ENCODE results near the gene HELZ.

Gene HELZ

DNA sequence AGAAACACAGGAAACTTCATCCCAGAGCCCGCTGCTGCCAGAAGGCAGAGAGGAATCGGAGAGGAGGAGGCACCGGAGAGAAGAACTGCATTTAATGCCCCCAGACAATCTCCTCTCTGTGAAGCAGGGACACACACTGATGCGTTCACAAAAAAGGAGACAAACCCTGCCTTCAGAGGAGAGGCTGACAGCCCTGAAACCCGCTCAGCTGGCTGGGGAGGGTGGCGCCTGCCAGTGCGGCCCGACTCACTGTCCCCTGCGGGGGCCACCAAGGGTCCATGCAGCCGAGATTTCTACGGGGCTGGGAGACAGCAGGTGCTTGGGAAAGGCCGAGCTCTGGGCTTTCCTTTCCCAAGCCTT lies 222.6 kb downstream of the HELZ start:
- H3K4me3 ChIP-seq (ENCODE audit: low read length): no peak overlapping the region
- TF ChIP-seq, protein P1, sequence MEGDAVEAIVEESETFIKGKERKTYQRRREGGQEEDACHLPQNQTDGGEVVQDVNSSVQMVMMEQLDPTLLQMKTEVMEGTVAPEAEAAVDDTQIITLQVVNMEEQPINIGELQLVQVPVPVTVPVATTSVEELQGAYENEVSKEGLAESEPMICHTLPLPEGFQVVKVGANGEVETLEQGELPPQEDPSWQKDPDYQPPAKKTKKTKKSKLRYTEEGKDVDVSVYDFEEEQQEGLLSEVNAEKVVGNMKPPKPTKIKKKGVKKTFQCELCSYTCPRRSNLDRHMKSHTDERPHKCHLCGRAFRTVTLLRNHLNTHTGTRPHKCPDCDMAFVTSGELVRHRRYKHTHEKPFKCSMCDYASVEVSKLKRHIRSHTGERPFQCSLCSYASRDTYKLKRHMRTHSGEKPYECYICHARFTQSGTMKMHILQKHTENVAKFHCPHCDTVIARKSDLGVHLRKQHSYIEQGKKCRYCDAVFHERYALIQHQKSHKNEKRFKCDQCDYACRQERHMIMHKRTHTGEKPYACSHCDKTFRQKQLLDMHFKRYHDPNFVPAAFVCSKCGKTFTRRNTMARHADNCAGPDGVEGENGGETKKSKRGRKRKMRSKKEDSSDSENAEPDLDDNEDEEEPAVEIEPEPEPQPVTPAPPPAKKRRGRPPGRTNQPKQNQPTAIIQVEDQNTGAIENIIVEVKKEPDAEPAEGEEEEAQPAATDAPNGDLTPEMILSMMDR (conservative IDR thresholded peaks at IDR 0.05; ENCODE audit: low read depth, low read length): no peak
- DNase-seq (ENCODE audit: low read depth): no peak

DNA sequence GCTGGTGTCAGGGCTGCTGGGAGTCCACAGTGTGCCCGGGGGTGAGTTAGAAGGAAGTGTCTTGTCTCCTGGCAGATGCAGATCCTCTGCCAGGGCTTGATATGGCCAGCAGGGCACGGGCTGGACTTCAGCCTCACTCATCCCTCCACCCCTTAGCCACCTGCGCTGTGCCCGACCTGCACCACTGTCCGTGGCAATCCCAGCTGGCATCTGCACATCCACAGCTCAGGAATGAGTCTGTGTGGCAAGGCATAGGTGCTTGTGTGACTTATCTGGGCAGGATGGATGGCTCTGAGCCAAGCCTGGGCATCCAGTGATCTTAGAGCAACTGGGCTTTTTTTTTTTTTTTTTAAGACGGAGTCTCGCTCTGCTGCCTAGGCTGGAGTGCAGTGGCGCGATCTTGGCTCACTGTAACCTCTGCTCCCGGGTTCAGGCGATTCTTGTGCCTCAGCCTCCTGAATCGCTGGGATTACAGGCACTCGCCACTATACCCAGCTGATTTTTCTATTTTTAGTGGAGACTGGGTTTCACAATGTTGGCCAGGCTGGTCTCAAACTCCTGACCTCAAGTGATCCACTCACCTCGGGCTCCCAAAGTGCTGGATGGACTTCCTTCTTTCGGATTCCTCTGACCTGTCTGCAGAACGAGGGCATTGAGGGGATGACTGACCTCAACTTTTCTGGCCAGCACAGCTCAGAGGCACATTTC lies 223.1 kb downstream of the HELZ start:
- TF ChIP-seq, protein P1 (conservative IDR thresholded peaks at IDR 0.05; ENCODE audit: low read depth, low read length): no peak
- no peak overlapping the region for H3K4me3 ChIP-seq (ENCODE audit: low read length)
- DNase-seq (ENCODE audit: low read depth): no peak

DNA sequence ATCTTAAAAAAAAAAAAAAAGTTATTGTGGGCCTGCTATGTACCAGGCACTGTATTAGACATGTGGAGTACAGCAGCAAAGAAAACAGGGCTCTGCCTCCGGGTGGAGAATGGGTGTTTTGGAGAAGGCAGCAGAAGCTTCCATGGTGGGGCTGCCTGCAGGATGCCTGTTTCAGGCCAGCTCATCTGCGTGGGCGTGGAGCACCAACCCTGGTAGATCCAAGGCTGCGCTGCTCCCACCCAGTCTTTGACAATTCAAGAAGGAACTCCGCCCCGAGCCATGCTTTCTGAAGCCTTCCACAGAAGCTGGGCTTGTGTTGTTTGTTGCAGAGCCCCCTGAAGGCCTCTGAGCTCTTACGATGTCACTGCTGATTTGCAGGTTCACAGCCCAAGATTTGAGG lies 223.8 kb downstream of the HELZ start:
- DNase-seq (ENCODE audit: low read depth): no peak
- no peak overlapping the region for H3K4me3 ChIP-seq (ENCODE audit: low read length)
- TF ChIP-seq, protein P1 (conservative IDR thresholded peaks at IDR 0.05; ENCODE audit: low read depth, low read length): no peak
